HAP-1 (cell line): ENCODE measurements around the gene XXYLT1.

Experiments
- DNase-seq, 2 experiments: peaks; one replicate each; pipeline ENCODE4 v3.0.0-alpha.2; 2016 to 2020; ENCODE audit warnings: low spot score in 2 of 2
- H3K27me3 ChIP-seq: fragments of 250-450 bp; sonication (Bioruptor Pico); 2 replicates; pipeline ENCODE4 v1.5.1; 2020; ENCODE audit warnings: low read depth, mild to moderate bottlenecking, moderate library complexity
- H3K36me3 ChIP-seq: fragments of 250-450 bp; sonication (Bioruptor Pico); replicated peaks from 2 replicates; pipeline ENCODE4 v1.5.1; 2020; ENCODE audit warnings: mild to moderate bottlenecking
- H3K4me1 ChIP-seq: fragments of 250-450 bp; sonication (Bioruptor Pico); 2 replicates; pipeline ENCODE4 v1.5.1; 2020; ENCODE audit warnings: mild to moderate bottlenecking
- H3K4me3 ChIP-seq: fragments of 250-450 bp; sonication (Bioruptor Pico); 2 replicates; pipeline ENCODE4 v1.5.1; 2020; ENCODE audit warnings: mild to moderate bottlenecking, moderate library complexity
- H3K9me3 ChIP-seq: fragments of 250-450 bp; sonication (Bioruptor Pico); 2 replicates; pipeline ENCODE4 v1.5.1; 2020; ENCODE audit warnings: mild to moderate bottlenecking, moderate library complexity
- in situ Hi-C: fragments of 300-500 bp; cut with MboI; formaldehyde crosslinking; loops from 3 replicates; pipeline ENCODE4 v1.14.3; 2020; ENCODE audit warnings: low sequenced_read_pairs, inconsistent platforms, mixed read lengths

XXYLT1 gene

GRCh38 chr3:195159814-195160165 is 111.2 kb downstream of the XXYLT1 start:
- in situ Hi-C loops, result no loop called here
- Histone ChIP-seq H3K27me3 (no peaks in the 10 kb centered on the region), H3K9me3 (no peaks in the 10 kb centered on the region), H3K36me3 (no peaks in the 10 kb centered on the region), H3K4me3 (no peak overlapping the region), H3K4me1 (no peaks in the 10 kb centered on the region)
- no peak for DNase-seq

DNA sequence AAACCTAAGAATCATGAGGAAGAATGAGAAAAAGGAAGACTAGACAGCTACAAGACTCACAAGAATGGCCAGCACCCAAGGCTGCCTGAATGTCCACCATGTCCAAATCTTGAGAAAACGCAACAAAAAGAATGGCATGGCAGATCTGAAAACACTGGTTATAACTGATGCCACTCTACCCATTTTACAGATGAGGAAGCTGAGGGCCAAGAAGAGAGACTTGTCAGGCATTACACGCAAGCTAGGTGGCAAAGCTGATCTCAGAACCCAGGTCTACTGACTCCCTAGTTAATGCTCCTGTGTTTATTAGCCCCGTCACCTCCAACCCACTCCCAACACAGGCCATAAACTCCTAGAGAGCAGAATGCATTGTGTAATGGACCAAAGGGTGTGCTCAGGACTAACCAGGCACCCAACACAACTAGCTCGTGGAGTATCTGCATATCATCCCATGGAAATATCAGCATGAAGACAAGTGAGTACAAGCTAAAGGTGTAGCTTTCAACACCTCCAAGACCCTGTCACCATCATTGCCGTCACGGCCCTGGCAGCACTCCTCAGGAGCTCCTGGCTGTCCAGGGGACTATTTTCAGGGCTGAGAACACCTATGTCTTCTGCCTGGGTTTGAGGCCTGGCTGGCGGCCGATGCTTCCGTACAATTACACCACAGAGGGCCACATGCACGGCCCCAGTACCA is 111.7 kb downstream of the XXYLT1 start:
- Histone ChIP-seq H3K36me3 (no peaks in the 10 kb centered on the region), H3K9me3 (no peaks in the 10 kb centered on the region), H3K4me3 (no peak overlapping the region), H3K4me1 (no peaks in the 10 kb centered on the region), H3K27me3 (no peaks in the 10 kb centered on the region)
- DNase-seq, result no peak
- in situ Hi-C loops, result no loop called here

GRCh38 chr3:195156286-195156890 is 114.6 kb downstream of the XXYLT1 start:
- H3K4me3 ChIP-seq, result no peak overlapping the region
- no peaks in the 10 kb centered on the region for H3K27me3 ChIP-seq
- DNase-seq, result no peak
- H3K9me3 ChIP-seq, result no peaks in the 10 kb centered on the region
- no peaks in the 10 kb centered on the region for H3K4me1 ChIP-seq
- in situ Hi-C loops, result no loop called here
- H3K36me3 ChIP-seq, result no peaks in the 10 kb centered on the region

- in situ Hi-C loops, result no loop called here
Observed at GRCh38 chr3:195155570-195156241, 115.3 kb downstream of the XXYLT1 start.

DNA sequence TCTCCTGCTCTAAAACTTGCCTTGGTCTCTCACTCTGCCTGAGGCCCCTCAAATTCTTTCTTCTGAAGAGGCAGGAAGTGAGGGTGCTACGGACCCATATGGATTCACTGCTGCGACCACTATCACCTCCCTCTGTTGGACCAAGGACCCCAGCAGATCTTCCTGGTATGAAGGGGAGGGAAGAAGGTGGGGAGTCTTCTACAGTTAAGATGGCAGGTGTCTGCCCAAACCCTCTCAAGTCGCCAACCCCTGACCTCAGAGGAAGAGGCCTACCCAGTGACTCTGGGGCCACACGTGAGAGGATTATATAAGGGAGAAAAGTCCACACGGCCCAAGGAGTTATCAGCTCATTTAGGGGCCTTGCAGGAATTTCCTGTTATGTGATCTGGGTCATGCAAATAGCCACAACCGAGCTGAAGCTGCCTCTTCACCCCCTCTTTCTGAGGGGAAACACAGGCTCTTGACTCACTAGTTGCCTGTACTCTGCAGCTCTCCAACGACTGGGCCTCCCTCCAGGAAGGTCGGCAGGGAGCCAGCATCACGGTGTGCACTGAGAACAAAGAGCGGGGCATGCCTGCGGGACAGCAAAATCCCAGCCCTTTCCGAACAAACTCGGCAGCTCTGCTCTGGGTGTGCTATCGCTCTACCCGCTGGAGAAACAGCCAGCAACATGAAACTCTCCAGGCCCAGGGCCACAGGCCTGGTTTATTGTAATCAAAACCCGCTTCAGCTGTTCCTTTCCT is 116.0 kb downstream of the XXYLT1 start:
- H3K27me3 ChIP-seq, result no peaks in the 10 kb centered on the region
- no peak for DNase-seq
- H3K4me1 ChIP-seq, result no peaks in the 10 kb centered on the region
- no peaks in the 10 kb centered on the region for H3K9me3 ChIP-seq
- no peaks in the 10 kb centered on the region for H3K36me3 ChIP-seq
- H3K4me3 ChIP-seq, result no peak overlapping the region
- in situ Hi-C loops, result no loop called here

More at GRCh38 chr3:195155570-195156241, 115.3 kb downstream of the XXYLT1 start:
- H3K4me3 ChIP-seq, result no peak overlapping the region
- DNase-seq, result no peak
- no peaks in the 10 kb centered on the region for H3K4me1 ChIP-seq
- H3K9me3 ChIP-seq, result no peaks in the 10 kb centered on the region
- no peaks in the 10 kb centered on the region for H3K27me3 ChIP-seq
- no peaks in the 10 kb centered on the region for H3K36me3 ChIP-seq

GRCh38 chr3:195154111-195154791 is 116.7 kb downstream of the XXYLT1 start:
- no peaks in the 10 kb centered on the region for H3K9me3 ChIP-seq
- no peaks in the 10 kb centered on the region for H3K27me3 ChIP-seq
- no peak for DNase-seq
- H3K36me3 ChIP-seq, result no peaks in the 10 kb centered on the region
- no peaks in the 10 kb centered on the region for H3K4me1 ChIP-seq
- in situ Hi-C loops, result no loop called here
- H3K4me3 ChIP-seq, result no peak overlapping the region

DNA sequence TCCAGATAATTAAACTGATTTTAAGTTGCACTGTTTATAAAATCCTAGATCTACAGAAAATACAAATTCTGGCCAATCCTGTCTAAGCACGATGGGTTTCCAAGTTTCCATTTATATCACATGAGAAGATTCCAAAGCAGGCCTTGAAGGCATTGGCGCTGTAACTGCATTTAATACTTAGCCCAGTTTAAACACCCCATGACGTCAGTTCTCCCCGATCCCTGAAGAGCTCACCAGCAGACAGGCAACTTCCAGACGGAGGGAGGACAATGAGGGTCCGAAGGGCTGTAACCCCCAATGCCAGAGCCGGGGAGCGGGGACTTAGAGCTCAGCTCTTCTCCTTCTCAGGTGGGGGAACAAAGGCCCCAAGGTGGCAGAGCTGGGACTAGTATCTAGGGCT is 117.3 kb downstream of the XXYLT1 start:
- H3K9me3 ChIP-seq, result no peaks in the 10 kb centered on the region
- H3K4me3 ChIP-seq, result no peak overlapping the region
- in situ Hi-C loops, result no loop called here
- H3K27me3 ChIP-seq, result no peaks in the 10 kb centered on the region
- no peaks in the 10 kb centered on the region for H3K36me3 ChIP-seq
- H3K4me1 ChIP-seq, result no peaks in the 10 kb centered on the region
- no peak for DNase-seq

- in situ Hi-C loops, result no loop called here
- no peak overlapping the region for H3K4me3 ChIP-seq
- no peaks in the 10 kb centered on the region for H3K4me1 ChIP-seq
- DNase-seq, result no peak
- H3K27me3 ChIP-seq, result no peaks in the 10 kb centered on the region
- H3K36me3 ChIP-seq, result no peaks in the 10 kb centered on the region
- no peaks in the 10 kb centered on the region for H3K9me3 ChIP-seq
Observed at GRCh38 chr3:195153130-195153529, 117.8 kb downstream of the XXYLT1 start.

- Histone ChIP-seq H3K9me3 (no peaks in the 10 kb centered on the region), H3K36me3 (no peaks in the 10 kb centered on the region), H3K27me3 (no peaks in the 10 kb centered on the region), H3K4me3 (no peak overlapping the region), H3K4me1 (no peaks in the 10 kb centered on the region)
- no peak for DNase-seq
- in situ Hi-C loops, result no loop called here
Observed at GRCh38 chr3:195151866-195152541, 119.0 kb downstream of the XXYLT1 start.

DNA sequence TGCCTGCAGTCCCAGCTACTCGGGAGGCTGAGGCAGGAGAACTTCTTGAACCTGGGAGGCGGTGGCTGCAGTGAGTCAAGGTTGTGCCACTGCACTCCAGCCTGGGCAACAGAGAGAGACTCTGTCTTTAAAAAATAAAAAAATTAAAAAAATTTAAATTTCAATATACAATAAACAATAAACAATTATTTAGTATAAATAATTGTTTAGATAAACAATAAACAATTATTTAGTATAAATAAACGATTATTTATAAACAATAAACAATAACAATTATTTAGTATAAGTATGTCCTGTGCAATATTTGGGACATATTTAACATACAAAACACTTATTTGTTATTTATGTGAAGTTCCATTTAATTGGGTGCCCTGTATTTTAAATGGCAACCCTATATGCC is 119.6 kb downstream of the XXYLT1 start:
- in situ Hi-C loops, result no loop called here
- H3K27me3 ChIP-seq, result no peaks in the 10 kb centered on the region
- no peaks in the 10 kb centered on the region for H3K4me1 ChIP-seq
- DNase-seq, result no peak
- no peaks in the 10 kb centered on the region for H3K36me3 ChIP-seq
- no peaks in the 10 kb centered on the region for H3K9me3 ChIP-seq
- H3K4me3 ChIP-seq, result no peak overlapping the region

DNA sequence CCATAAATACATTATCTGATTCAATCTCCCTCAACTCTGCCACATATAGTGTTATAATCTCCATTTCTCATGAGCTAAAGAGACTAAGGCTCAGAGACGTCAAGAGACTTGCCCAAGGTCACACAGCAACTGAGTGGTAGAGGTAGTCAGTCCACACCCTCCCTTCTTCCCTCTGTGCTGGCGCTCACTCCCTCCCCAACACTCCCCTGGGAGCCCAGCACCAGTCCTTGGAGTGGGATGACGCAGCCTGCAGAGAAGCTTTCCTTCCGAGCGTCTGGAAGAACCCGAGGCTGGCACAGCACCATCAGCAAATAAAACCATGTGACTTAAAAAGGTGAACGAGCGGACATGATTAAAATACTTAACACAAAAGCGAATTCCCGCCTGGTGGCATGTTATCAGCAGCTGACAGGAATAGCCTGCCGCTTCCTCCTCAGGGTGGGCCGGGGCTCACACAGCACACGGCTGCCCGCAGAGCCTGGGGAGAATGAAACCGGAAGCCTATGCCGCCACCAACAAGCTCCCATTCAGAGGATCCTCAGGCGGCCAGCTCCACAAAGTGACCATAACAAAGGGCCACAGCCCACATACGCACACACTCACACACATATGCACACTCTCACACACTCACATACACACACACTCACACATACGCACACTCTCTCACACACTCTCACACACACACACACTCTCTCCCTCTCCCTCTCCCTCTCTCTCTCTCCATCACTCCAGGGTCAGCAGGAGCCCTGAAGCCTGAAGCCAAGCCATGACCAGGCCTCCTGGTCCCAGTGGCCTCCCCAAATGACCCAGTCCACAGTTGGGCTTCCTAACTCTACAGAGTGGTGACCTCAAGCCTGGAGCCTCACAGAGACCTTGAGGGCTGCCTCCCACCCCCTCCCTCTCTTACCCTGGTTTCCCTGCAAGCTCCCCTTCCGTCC is 120.5 kb downstream of the XXYLT1 start:
- DNase-seq, result no peak
- in situ Hi-C loops, result no loop called here
- Histone ChIP-seq H3K4me1 (no peaks in the 10 kb centered on the region), H3K36me3 (no peaks in the 10 kb centered on the region), H3K27me3 (no peaks in the 10 kb centered on the region), H3K9me3 (no peaks in the 10 kb centered on the region), H3K4me3 (no peak overlapping the region)

GRCh38 chr3:195149292-195150030 is 121.5 kb downstream of the XXYLT1 start:
- H3K27me3 ChIP-seq, result no peaks in the 10 kb centered on the region
- H3K36me3 ChIP-seq, result no peaks in the 10 kb centered on the region
- H3K4me1 ChIP-seq, result no peaks in the 10 kb centered on the region
- H3K9me3 ChIP-seq, result no peaks in the 10 kb centered on the region
- no peak for DNase-seq
- in situ Hi-C loops, result no loop called here
- H3K4me3 ChIP-seq, result no peak overlapping the region
